ENCODE measurements around the gene SGIP1. TPM values are rescaled to one million over a fixed set of nuclear protein-coding genes. Genes with fewer than 3 reads are reported as not detected.

SGIP1 gene
- polyA plus RNA-seq, 1 of the 3 experiments (the other 2 are of a cell fraction) = 15.5 TPM

DNA sequence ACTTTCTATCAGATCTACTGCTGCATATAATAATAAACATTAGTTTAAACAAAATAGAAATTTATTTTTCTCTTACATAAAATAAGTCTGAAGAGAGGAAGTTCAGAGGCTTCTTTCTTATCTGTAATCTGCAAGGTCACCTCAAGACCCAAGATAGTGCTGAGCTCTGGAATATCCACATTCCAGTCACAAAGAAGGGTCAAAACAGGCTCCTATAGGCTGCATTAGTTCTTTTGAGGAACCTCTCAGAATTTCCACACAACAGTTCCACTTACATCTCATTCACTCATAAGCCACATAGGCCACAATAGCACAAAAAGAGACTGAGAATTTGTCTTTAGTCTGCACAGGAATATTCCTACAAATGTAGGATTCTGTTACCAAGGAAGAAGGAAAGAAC lies 233.7 kb downstream of the SGIP1 start:
- Histone ChIP-seq H3K9me2 (no peaks in the 10 kb centered on the region), H3K27ac (ENCODE audit: low read depth in 2 of 2, low read length in 1 of 2) (no peak overlapping the region), H3K4me3 (ENCODE audit: low read depth in 2 of 2, low read length in 1 of 2) (no peak overlapping the region), H3F3A (replicated peaks; ENCODE audit: insufficient read depth) (no peaks in the 10 kb centered on the region), H3K79me2 (ENCODE audit: insufficient read depth) (no peaks in the 10 kb centered on the region), H3K4me2 (no peak overlapping the region), H3K9ac (no peak overlapping the region), H3K9me3 (0 out of 2 replicates have a peak, but pooled peaks cover 6% of the 10 kb centered on the region), H3K27me3 (ENCODE audit: insufficient read depth) (no peaks in the 10 kb centered on the region), H2AFZ (ENCODE audit: low read depth) (no peak overlapping the region), H4K20me1 (ENCODE audit: insufficient read depth) (no peaks in the 10 kb centered on the region), H3K36me3 (replicated peaks in 1 of 2; ENCODE audit: control insufficient read depth in 1 of 2, insufficient read depth in 2 of 2, low read length in 1 of 2) (no peaks in the 10 kb centered on the region), H3K4me1 (ENCODE audit: control insufficient read depth in 1 of 2, insufficient read depth in 2 of 2, low read depth in 1 of 2, low read length in 1 of 2) (no peaks in the 10 kb centered on the region; a peak in 1 of 4 replicates)
- TF ChIP-seq RAD21 (IDR thresholded peaks at IDR 0.05; ENCODE audit: low read length) = no peak
- TF ChIP-seq, protein P1, sequence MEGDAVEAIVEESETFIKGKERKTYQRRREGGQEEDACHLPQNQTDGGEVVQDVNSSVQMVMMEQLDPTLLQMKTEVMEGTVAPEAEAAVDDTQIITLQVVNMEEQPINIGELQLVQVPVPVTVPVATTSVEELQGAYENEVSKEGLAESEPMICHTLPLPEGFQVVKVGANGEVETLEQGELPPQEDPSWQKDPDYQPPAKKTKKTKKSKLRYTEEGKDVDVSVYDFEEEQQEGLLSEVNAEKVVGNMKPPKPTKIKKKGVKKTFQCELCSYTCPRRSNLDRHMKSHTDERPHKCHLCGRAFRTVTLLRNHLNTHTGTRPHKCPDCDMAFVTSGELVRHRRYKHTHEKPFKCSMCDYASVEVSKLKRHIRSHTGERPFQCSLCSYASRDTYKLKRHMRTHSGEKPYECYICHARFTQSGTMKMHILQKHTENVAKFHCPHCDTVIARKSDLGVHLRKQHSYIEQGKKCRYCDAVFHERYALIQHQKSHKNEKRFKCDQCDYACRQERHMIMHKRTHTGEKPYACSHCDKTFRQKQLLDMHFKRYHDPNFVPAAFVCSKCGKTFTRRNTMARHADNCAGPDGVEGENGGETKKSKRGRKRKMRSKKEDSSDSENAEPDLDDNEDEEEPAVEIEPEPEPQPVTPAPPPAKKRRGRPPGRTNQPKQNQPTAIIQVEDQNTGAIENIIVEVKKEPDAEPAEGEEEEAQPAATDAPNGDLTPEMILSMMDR (IDR thresholded peaks at IDR 0.05) = no peak
- no peak for TF ChIP-seq GABPA (IDR thresholded peaks at IDR 0.05; ENCODE audit: low read depth)
- TF ChIP-seq RCOR1 (IDR thresholded peaks at IDR 0.05; ENCODE audit: low read length) = no peak
- TF ChIP-seq EZH2phosphoT487 (IDR thresholded peaks at IDR 0.05; ENCODE audit: borderline replicate concordance, low read depth) = no peak
- no peak for TF ChIP-seq JUND (IDR thresholded peaks at IDR 0.05)
- TF ChIP-seq, protein P2, sequence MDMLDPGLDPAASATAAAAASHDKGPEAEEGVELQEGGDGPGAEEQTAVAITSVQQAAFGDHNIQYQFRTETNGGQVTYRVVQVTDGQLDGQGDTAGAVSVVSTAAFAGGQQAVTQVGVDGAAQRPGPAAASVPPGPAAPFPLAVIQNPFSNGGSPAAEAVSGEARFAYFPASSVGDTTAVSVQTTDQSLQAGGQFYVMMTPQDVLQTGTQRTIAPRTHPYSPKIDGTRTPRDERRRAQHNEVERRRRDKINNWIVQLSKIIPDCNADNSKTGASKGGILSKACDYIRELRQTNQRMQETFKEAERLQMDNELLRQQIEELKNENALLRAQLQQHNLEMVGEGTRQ (IDR thresholded peaks at IDR 0.05; ENCODE audit: borderline replicate concordance, low read depth, low read length) = no peak
- TF ChIP-seq, protein P3, sequence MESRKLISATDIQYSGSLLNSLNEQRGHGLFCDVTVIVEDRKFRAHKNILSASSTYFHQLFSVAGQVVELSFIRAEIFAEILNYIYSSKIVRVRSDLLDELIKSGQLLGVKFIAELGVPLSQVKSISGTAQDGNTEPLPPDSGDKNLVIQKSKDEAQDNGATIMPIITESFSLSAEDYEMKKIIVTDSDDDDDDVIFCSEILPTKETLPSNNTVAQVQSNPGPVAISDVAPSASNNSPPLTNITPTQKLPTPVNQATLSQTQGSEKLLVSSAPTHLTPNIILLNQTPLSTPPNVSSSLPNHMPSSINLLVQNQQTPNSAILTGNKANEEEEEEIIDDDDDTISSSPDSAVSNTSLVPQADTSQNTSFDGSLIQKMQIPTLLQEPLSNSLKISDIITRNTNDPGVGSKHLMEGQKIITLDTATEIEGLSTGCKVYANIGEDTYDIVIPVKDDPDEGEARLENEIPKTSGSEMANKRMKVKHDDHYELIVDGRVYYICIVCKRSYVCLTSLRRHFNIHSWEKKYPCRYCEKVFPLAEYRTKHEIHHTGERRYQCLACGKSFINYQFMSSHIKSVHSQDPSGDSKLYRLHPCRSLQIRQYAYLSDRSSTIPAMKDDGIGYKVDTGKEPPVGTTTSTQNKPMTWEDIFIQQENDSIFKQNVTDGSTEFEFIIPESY (IDR thresholded peaks at IDR 0.05; ENCODE audit: borderline replicate concordance, low read depth) = no peak
- TF ChIP-seq, protein P4, sequence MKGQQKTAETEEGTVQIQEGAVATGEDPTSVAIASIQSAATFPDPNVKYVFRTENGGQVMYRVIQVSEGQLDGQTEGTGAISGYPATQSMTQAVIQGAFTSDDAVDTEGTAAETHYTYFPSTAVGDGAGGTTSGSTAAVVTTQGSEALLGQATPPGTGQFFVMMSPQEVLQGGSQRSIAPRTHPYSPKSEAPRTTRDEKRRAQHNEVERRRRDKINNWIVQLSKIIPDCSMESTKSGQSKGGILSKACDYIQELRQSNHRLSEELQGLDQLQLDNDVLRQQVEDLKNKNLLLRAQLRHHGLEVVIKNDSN (IDR thresholded peaks at IDR 0.05; ENCODE audit: borderline replicate concordance, low read depth) = no peak
- TF ChIP-seq FOSL2 (IDR thresholded peaks at IDR 0.05; ENCODE audit: borderline replicate concordance, low read depth) = no peak
- no peak for TF ChIP-seq POLR2AphosphoS5 (IDR thresholded peaks at IDR 0.05; ENCODE audit: low read depth, low read length)
- TF ChIP-seq FOXM1 (IDR thresholded peaks at IDR 0.05; ENCODE audit: low read depth) = no peak
- TF ChIP-seq MXI1 (IDR thresholded peaks at IDR 0.05; ENCODE audit: low read depth, low read length) = no peak
- no peak for DNase-seq
- CTCF ChIA-PET = interaction anchor here (1.8 to 5.7 kb wide), 3 partner anchors 42 to 381 kb away, joined by 5 to 52 read pairs (median 33); no protein-coding TSS in a partner anchor
- POLR2A ChIA-PET = no interaction called here

Data from SK-N-SH (cell line).